Mesodermal cell (in vitro differentiated cells): ENCODE data around the gene FBXO47. TPM values are rescaled to one million over a fixed set of nuclear protein-coding genes. Genes with fewer than 3 reads are reported as not detected.

Experiments used
- H3K27ac ChIP-seq: 2 replicates; pipeline ENCODE4 v1.7.0; 2013; ENCODE audit warnings: mild to moderate bottlenecking, low read depth, low read length, moderate library complexity; ENCODE audit not compliant: severe bottlenecking
- H3K36me3 ChIP-seq: 2 replicates; pipeline ENCODE4 v1.7.1; 2013; ENCODE audit warnings: mild to moderate bottlenecking, low read length, moderate library complexity; ENCODE audit not compliant: control insufficient read depth, insufficient read depth
- H3K4me1 ChIP-seq: one replicate; pipeline ENCODE4 v1.7.1; 2013; ENCODE audit warnings: mild to moderate bottlenecking, low read length; ENCODE audit not compliant: insufficient read depth, control insufficient read depth, poor library complexity, severe bottlenecking
- H3K4me3 ChIP-seq: 2 replicates; pipeline ENCODE4 v1.7.0; 2013; ENCODE audit warnings: low read length, control low read depth, mild to moderate bottlenecking; ENCODE audit not compliant: insufficient read depth, poor library complexity, severe bottlenecking; ENCODE audit errors: extremely low read depth
- H3K9me3 ChIP-seq: 2 replicates; pipeline ENCODE4 v1.7.1; 2013; ENCODE audit warnings: mild to moderate bottlenecking, low read length, moderate library complexity; ENCODE audit not compliant: control insufficient read depth
- WGBS, 2 experiments: methylation state at CpG; one replicate each; pipeline ENCODE4 v1.1.5; 2013; ENCODE audit warnings: missing lambda C conversion rate in 2 of 2; ENCODE audit not compliant: insufficient coverage in 2 of 2; 5-methylcytosine and 5-hydroxymethylcytosine counted together
- polyA plus RNA-seq, 2 experiments: library from polyadenylated mRNA; stranded (reverse); fragments of 50-300 nt; gene quantifications; one replicate each; pipeline ENCODE4 v1.2.3, GENCODE V29; 2013

FBXO47 gene, protein sequence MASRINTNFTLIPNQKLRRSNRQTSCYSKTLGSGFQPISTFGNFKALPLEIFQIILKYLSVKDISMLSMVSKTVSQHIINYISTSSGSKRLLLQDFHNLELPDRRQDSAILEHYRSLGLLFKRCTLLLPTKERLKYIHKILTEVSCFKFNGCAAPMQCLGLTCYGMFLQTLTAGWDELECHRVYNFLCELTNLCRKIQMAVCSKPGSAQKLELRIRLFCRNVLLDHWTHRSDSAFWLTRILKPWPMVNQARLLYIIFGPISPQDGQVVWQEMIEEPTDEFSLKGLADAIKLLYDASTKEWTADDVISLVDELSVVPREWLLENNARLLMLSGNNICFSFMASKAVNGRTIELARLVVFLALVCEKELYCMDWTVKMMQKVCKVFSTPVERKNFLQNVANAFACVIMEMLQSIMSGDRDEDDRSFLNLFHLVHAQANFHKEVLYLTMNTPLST
- polyA plus RNA-seq (2013, experiment 1 of 2), result not detected
- not detected for polyA plus RNA-seq (2013, experiment 2 of 2)

GRCh38 chr17:38967290-38967738, at the start of gene FBXO47:
Gene FBXO47 (minus strand): TSS chr17:38967403. CDS start chr17:38963025, 4,378 bp downstream.
- WGBS, 2 experiments, result 67 to 73% methylated on average over 11 to 16 of the region's 21 CpGs
- Histone ChIP-seq H3K4me3 (no peak within 1 kb of the TSS), H3K9me3 (no peaks in the 10 kb centered on the region), H3K27ac (no peak within 1 kb of the TSS), H3K4me1 (no peaks in the 10 kb centered on the region), H3K36me3 (no peaks in the 10 kb centered on the region)

- Histone ChIP-seq H3K9me3 (no peaks in the 10 kb centered on the region), H3K4me1 (peaks cover 23% of the 10 kb centered on the region), H3K27ac (no peak overlapping the region), H3K36me3 (no peaks in the 10 kb centered on the region), H3K4me3 (no peak overlapping the region)
- WGBS, 2 experiments, result 93 to 98% methylated on average over 4 to 6 of the region's 9 CpGs
Measured at GRCh38 chr17:39016193-39017153, 49.3 kb upstream of the FBXO47 start.

DNA sequence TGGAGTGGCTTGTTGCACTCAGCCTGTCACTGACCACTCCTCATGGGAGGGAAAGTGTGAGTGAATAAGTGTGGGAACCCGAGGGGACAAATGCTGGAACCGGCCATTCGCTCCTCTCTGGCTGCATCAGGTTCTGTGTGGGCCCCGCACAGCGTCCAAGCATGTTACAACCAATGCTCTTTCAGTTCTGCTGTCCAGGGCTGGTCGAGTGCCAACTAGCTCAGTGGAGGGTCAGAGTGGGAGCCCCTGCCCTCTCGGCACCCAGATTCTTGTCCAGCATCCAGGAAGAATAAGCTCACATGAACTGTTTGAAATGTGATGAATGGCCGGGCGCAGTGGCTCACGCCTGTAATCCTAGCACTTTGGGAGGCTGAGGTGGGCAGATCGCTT, 48.3 kb upstream of the FBXO47 start:
- Histone ChIP-seq H3K4me3 (no peak overlapping the region), H3K4me1 (peaks cover 23% of the 10 kb centered on the region), H3K27ac (no peak overlapping the region), H3K9me3 (no peaks in the 10 kb centered on the region), H3K36me3 (no peaks in the 10 kb centered on the region)
- WGBS, 2 experiments, result 97 to 100% methylated on average over 7 to 11 of the region's 11 CpGs

DNA sequence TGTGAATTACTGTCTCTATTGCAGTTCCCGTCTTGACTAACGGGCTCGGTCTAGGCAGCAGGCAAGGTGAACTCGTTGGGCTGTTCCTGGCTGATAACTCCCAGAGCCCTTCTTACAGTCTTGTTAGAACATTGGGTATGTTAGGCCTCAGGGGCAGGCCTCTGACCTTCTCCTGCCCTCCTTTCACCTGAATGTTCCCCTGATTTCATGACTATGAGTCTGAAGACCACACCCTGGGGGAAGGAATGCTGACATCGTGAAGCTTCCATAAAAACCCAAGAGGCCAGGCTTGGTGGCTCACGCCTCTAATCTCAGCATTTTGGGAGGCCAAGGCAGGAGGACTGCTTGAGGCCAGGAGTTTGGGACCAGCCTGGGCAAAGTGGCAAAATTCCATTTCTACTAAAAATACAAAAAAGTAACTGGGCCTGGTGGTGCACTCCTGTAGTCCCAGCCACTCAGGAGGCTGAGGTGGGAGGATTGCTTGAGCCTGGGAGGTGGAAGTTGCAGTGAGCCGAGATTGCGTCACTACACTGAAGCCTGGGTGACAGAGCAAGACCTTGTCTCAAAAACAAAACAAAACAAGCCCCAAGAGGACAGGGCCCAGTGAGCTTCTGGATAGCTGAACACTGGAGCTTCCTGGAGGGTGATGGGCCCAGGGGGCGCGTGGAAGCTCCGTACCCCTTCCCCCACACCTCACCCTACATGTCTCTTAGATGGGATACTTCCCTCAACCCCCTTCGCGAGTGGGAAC, 47.8 kb upstream of the FBXO47 start:
- H3K4me3 ChIP-seq, result no peak overlapping the region
- no peaks in the 10 kb centered on the region for H3K9me3 ChIP-seq
- H3K36me3 ChIP-seq, result no peaks in the 10 kb centered on the region
- peaks cover 23% of the 10 kb centered on the region for H3K4me1 ChIP-seq
- 88 to 97% methylated on average over 7 to 9 of the region's 13 CpGs for WGBS, 2 experiments
- H3K27ac ChIP-seq, result peak overlapping the region; percentile 59

DNA sequence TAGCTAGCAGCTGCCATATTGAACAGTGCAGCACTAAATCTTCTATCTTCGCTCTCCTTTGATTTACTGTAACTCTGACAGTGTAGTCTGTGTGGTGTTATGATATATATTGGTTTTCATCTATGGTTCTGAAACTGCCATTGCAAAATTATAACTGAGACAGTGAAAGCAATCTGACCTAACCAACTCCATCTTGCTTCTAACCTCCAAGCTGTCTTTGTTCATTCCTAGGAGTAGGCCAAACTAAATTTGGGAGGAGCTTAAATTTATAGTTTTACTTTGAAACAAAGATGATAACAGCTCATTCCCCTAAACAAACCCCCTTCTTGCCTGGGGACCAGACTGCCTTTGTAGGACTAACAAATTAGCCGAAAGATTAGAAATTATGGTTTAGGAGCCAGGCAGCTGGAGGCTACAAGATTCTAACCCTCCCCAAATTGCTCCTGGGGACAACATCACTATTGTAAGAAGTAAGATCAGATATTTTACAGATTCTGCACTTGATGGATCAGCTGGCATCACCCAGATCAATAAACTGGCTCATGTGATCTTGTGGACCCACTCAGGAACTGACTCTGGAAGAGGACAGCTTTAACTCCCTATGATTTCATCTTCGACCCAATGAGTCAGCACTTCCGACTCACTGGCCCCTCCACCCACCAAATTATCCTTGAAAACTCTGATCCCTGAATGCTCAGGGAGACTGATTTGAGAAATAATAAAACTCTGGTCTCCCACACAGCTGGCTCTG, 47.0 kb upstream of the FBXO47 start:
- peak overlapping the region; percentile 59 for H3K27ac ChIP-seq
- H3K9me3 ChIP-seq, result no peaks in the 10 kb centered on the region

DNA sequence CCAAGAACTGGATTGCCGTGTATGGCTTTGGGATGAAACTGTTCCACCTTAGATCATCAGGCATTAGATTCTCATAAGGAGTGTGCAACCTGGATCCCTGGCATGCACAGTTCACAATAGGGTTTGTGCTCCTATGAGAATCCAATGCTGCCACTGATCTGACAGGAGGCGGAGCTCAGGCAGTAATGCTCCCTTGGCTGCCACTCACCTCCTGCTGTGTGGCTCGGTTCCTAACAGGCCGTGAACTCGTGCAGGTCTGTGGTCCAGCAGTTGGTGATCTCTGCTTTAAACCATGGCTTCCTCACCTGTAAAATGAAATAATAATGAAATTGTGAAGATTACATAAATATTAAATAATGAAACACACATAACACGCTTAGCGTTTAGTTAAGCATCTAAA, 45.5 kb upstream of the FBXO47 start:
- Histone ChIP-seq H3K4me3 (no peak overlapping the region), H3K4me1 (peaks cover 13% of the 10 kb centered on the region), H3K9me3 (no peaks in the 10 kb centered on the region), H3K27ac (no peak overlapping the region), H3K36me3 (no peaks in the 10 kb centered on the region)
- 79 to 83% methylated on average over 2 to 4 of the region's 7 CpGs for WGBS, 2 experiments

More for the DNA sequence above, 47.0 kb upstream of the FBXO47 start:
- 90% methylated on average over 2 of the region's 4 CpGs; no CpG with 5 or more reads in 1 of the 2 experiments for WGBS, 2 experiments
- no peaks in the 10 kb centered on the region for H3K36me3 ChIP-seq
- no peak overlapping the region for H3K4me3 ChIP-seq
- H3K4me1 ChIP-seq, result peaks cover 23% of the 10 kb centered on the region

DNA sequence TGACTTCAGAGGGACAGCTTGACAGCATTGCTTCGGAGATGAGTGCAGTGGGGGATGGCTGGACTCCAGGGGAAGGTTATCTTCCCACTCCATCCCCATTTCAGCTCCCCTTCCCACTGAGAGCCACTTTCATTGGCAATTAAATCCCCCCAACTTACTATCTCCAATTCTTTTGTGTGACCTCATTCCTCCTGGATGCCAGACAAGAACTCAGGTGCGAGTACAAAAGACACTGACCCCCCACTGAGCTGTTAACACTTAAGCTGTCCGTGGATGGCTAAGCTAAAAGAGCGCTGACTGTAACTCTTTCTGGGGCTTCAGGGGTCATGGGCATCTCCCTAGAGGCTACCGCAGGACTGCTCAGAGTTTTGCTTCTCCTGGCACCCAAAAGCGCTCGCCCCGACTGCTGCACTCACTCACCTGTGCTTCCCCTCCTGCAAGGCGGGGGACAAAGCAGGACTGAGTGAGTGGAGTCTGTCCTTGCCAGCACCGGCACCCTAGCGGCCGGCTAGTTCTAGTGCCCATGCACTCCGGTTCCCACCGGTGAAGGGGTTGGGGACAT, 44.8 kb upstream of the FBXO47 start:
- no peak overlapping the region for H3K4me3 ChIP-seq
- no peak overlapping the region for H3K27ac ChIP-seq
- WGBS, 2 experiments, result 33 to 47% methylated on average over 10 to 13 of the region's 14 CpGs
- no peaks in the 10 kb centered on the region for H3K36me3 ChIP-seq
- no peaks in the 10 kb centered on the region for H3K9me3 ChIP-seq
- H3K4me1 ChIP-seq, result peaks cover 9% of the 10 kb centered on the region

GRCh38 chr17:39009581-39010001, 42.4 kb upstream of the FBXO47 start:
- WGBS, 2 experiments, result 62 to 100% methylated on average over 2 to 3 of the region's 3 CpGs
- Histone ChIP-seq H3K4me3 (no peak overlapping the region), H3K27ac (no peak overlapping the region), H3K4me1 (peaks cover 5% of the 10 kb centered on the region), H3K36me3 (no peaks in the 10 kb centered on the region), H3K9me3 (no peaks in the 10 kb centered on the region)

DNA sequence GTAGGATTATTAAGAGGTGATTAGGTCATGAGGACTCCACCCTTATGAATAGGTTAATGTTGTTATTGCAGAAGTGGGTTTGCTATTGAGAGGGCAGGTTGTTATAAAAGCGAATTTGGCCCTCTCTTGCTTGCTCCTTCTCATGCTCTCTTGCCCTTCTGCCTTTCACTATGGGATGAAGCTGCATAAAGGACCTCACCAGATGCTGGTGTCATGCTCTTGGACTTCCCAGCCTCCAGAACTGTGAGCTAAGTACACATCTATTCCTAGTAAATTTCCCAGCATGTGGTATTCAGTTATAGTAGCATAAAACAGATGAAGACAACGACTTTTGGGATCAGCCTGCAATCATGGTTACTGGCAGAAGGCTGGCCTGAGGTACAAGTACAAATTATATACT, 41.4 kb upstream of the FBXO47 start:
- no peaks in the 10 kb centered on the region for H3K9me3 ChIP-seq
- no peaks in the 10 kb centered on the region for H3K36me3 ChIP-seq
- no peaks in the 10 kb centered on the region for H3K4me1 ChIP-seq
- no peak overlapping the region for H3K4me3 ChIP-seq
- 50 to 100% methylated on average over 1 of the region's 2 CpGs for WGBS, 2 experiments
- H3K27ac ChIP-seq, result no peak overlapping the region
